GM12878 (cell line): ENCODE measurements around the gene ZNF79.

ENCODE experiments used
- CREB1 ChIP-seq: IDR thresholded peaks from 2 replicates; pipeline ENCODE4 v1.6.1; 2012; ENCODE audit warnings: low read depth, mild to moderate bottlenecking, inconsistent platforms
- NRF1 ChIP-seq: conservative IDR thresholded peaks from 2 replicates; pipeline ENCODE4 v1.6.1; 2011; ENCODE audit warnings: mild to moderate bottlenecking, low read depth, low read length, improper control_type of control experiment
- POLR2AphosphoS2 ChIP-seq: IDR thresholded peaks from 2 replicates; pipeline ENCODE4 v1.6.1; 2011; ENCODE audit warnings: low read depth, mild to moderate bottlenecking, low read length, improper control_type of control experiment, moderate library complexity
- RAD21 ChIP-seq: IDR thresholded peaks from 2 replicates; pipeline ENCODE4 v1.6.1; 2011; ENCODE audit warnings: mild to moderate bottlenecking, low read depth, low read length, moderate library complexity; ENCODE audit not compliant: insufficient read depth
- SIN3A ChIP-seq: IDR thresholded peaks from 2 replicates; pipeline ENCODE4 v1.6.1; 2012; ENCODE audit warnings: low read depth, low read length, improper control_type of control experiment
- ZSCAN29 ChIP-seq: fragments of 450-650 bp; IDR thresholded peaks from 2 replicates; pipeline ENCODE4 v1.6.1; 2017; ENCODE audit warnings: mild to moderate bottlenecking, moderate library complexity
- TF ChIP-seq, protein P1 (sequence below), 3 experiments: IDR thresholded peaks in 2 of 3; conservative IDR thresholded peaks in 1 of 3; 2 replicates each; pipeline ENCODE4 v1.5.1; 2011; ENCODE audit warnings: low read depth in 3 of 3, low read length in 3 of 3, mild to moderate bottlenecking in 3 of 3, control low read depth in 2 of 3, moderate library complexity in 2 of 3, inconsistent platforms in 1 of 3, mixed read lengths in 1 of 3; ENCODE audit not compliant: control insufficient read depth in 2 of 3, insufficient read depth in 1 of 3; ENCODE audit errors: extremely low read depth in 1 of 3

DNA sequence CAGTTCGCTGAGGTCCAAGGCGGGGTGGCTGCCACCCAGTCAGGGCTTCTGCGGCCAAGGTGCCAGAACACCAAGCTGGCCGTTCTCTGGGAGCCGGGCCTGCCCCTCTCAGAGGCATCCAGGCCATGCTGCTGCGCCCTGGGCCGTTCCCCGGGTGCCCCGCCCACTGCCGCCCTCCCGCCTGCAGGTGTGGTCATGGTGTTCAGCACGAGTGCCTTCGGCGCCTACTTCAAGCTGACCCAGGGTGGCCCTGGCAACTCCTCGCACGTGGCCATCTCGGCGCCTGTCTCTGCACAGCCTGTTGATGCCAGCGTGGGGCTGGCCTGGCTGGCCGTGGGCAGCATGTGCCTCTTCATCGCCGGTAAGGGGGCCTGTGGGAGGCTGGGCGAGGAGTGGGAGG lies 19.6 kb upstream of the ZNF79 start:
- no peak for TF ChIP-seq SIN3A
- TF ChIP-seq, protein P1, sequence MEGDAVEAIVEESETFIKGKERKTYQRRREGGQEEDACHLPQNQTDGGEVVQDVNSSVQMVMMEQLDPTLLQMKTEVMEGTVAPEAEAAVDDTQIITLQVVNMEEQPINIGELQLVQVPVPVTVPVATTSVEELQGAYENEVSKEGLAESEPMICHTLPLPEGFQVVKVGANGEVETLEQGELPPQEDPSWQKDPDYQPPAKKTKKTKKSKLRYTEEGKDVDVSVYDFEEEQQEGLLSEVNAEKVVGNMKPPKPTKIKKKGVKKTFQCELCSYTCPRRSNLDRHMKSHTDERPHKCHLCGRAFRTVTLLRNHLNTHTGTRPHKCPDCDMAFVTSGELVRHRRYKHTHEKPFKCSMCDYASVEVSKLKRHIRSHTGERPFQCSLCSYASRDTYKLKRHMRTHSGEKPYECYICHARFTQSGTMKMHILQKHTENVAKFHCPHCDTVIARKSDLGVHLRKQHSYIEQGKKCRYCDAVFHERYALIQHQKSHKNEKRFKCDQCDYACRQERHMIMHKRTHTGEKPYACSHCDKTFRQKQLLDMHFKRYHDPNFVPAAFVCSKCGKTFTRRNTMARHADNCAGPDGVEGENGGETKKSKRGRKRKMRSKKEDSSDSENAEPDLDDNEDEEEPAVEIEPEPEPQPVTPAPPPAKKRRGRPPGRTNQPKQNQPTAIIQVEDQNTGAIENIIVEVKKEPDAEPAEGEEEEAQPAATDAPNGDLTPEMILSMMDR (IDR thresholded peaks at IDR 0.05 in 2 of 3, conservative IDR thresholded peaks at IDR 0.05 in 1 of 3; ENCODE audit: control insufficient read depth in 2 of 3, extremely low read depth in 1 of 3, insufficient read depth in 1 of 3, low read depth in 3 of 3, low read length in 3 of 3), result no peak
- TF ChIP-seq POLR2AphosphoS2, result no peak
- TF ChIP-seq CREB1, result no peak
- TF ChIP-seq NRF1, result no peak
- no peak for TF ChIP-seq RAD21
- TF ChIP-seq ZSCAN29, result no peak
